ENCODE measurements around the gene MRPL55.

MRPL55 gene

GRCh38 chr1:228101994-228102790 lies 6.9 kb downstream of the MRPL55 start:
- peak; percentile 82 for DNase-seq (ENCODE audit: low spot score)
- peak; percentile 55 for TF ChIP-seq CTCF (IDR thresholded peaks at IDR 0.05; ENCODE audit: extremely low read depth, insufficient read depth, missing control alignments)
- in situ Hi-C loops (cut with MboI; ENCODE audit: low pct_unique_long_range_greater_than_20kb, low sequenced_read_pairs, unreplicated experiment), result no loop called here

GRCh38 chr1:228101614-228101993 lies 7.5 kb downstream of the MRPL55 start:
- in situ Hi-C loops (cut with MboI; ENCODE audit: low pct_unique_long_range_greater_than_20kb, low sequenced_read_pairs, unreplicated experiment), result no loop called here
- TF ChIP-seq CTCF (IDR thresholded peaks at IDR 0.05; ENCODE audit: extremely low read depth, insufficient read depth, missing control alignments), result no peak
- no peak for DNase-seq (ENCODE audit: low spot score)

GRCh38 chr1:228100822-228101613 lies 8.1 kb downstream of the MRPL55 start:
- DNase-seq (ENCODE audit: low spot score), result peak; percentile 25
- in situ Hi-C loops (cut with MboI; ENCODE audit: low pct_unique_long_range_greater_than_20kb, low sequenced_read_pairs, unreplicated experiment), result no loop called here
- no peak for TF ChIP-seq CTCF (IDR thresholded peaks at IDR 0.05; ENCODE audit: extremely low read depth, insufficient read depth, missing control alignments)

- DNase-seq (ENCODE audit: low spot score), result peak; percentile 12
- in situ Hi-C loops (cut with MboI; ENCODE audit: low pct_unique_long_range_greater_than_20kb, low sequenced_read_pairs, unreplicated experiment), result no loop called here
- no peak for TF ChIP-seq CTCF (IDR thresholded peaks at IDR 0.05; ENCODE audit: extremely low read depth, insufficient read depth, missing control alignments)
Measured at GRCh38 chr1:228099331-228099732, 9.8 kb downstream of the MRPL55 start.

- DNase-seq (ENCODE audit: low spot score), result peak; percentile 2
- TF ChIP-seq CTCF (IDR thresholded peaks at IDR 0.05; ENCODE audit: extremely low read depth, insufficient read depth, missing control alignments), result no peak
- in situ Hi-C loops (cut with MboI; ENCODE audit: low pct_unique_long_range_greater_than_20kb, low sequenced_read_pairs, unreplicated experiment), result no loop called here
Measured at GRCh38 chr1:228098323-228098931, 10.7 kb downstream of the MRPL55 start.

- DNase-seq (ENCODE audit: low spot score), result peak; percentile 5
- in situ Hi-C loops (cut with MboI; ENCODE audit: low pct_unique_long_range_greater_than_20kb, low sequenced_read_pairs, unreplicated experiment), result no loop called here
Measured at GRCh38 chr1:228097333-228098081, 11.6 kb downstream of the MRPL55 start.

More at GRCh38 chr1:228097333-228098081, 11.6 kb downstream of the MRPL55 start:
- no peak for TF ChIP-seq CTCF (IDR thresholded peaks at IDR 0.05; ENCODE audit: extremely low read depth, insufficient read depth, missing control alignments)

All from GM13977 (cell line).